GM21367 (cell line): ENCODE data around the gene CETP.

ENCODE experiments used
- ATAC-seq: cut with Tn5 transposase; IDR thresholded peaks from one replicate; pipeline ENCODE4 v1.9.1; 2021; ENCODE audit not compliant: unreplicated experiment

The CETP gene

GRCh38 chr16:56961851-56962281 is at the start of gene CETP:
Gene CETP (plus strand): TSS chr16:56961950. CDS start chr16:56961980, 30 bp downstream.
- no peak for ATAC-seq

GRCh38 chr16:56912746-56913708 is 48.7 kb upstream of the CETP start:
- no peak for ATAC-seq

GRCh38 chr16:56914896-56915295 is 46.9 kb upstream of the CETP start:
- ATAC-seq: no peak

GRCh38 chr16:56915336-56916119 is 46.2 kb upstream of the CETP start:
- no peak for ATAC-seq

- ATAC-seq: peak; percentile 59
Observed at GRCh38 chr16:56916571-56917403, 45.0 kb upstream of the CETP start.

GRCh38 chr16:56918467-56919012 is 43.2 kb upstream of the CETP start:
- no peak for ATAC-seq

GRCh38 chr16:56919099-56919800 is 42.5 kb upstream of the CETP start:
- no peak for ATAC-seq

- ATAC-seq: no peak
Observed at GRCh38 chr16:56921571-56921970, 40.2 kb upstream of the CETP start.

GRCh38 chr16:56923481-56924091 is 38.2 kb upstream of the CETP start:
- no peak for ATAC-seq

GRCh38 chr16:56927471-56927870 is 34.3 kb upstream of the CETP start:
- no peak for ATAC-seq

GRCh38 chr16:56929639-56930038 is 32.1 kb upstream of the CETP start:
- ATAC-seq: no peak

GRCh38 chr16:56930486-56931270 is 31.1 kb upstream of the CETP start:
- ATAC-seq: no peak

- ATAC-seq: peak; percentile 32
Observed at GRCh38 chr16:56931271-56931891, 30.4 kb upstream of the CETP start.

- ATAC-seq: peak; percentile 79
Observed at GRCh38 chr16:56931892-56932720, 29.6 kb upstream of the CETP start, which contains the start of gene HERPUD1. Gene HERPUD1 (plus strand): TSS chr16:56932142. CDS start chr16:56932245, 103 bp downstream.

GRCh38 chr16:56932721-56933619 is 28.8 kb upstream of the CETP start:
- ATAC-seq: no peak
